ENCODE results near the gene NAA60. TPM values are rescaled to one million over a fixed set of nuclear protein-coding genes. Genes with fewer than 3 reads are reported as not detected.
A peak's percentile ranks its signal among the peaks of the same experiment; 100 is the strongest.

The NAA60 gene
- total and polyA plus RNA-seq, 2 of the 13 experiments (the other 11 are each of a cell fraction or from before 2014, with no cell fraction given), result 14.7 to 32.0 TPM

GRCh38 chr16:3480901-3481695, 37.6 kb downstream of the NAA60 start (continued):
- TF ChIP-seq BCL6 (CRISPR knock-in tag; IDR thresholded peaks at IDR 0.05) (0 out of 2 replicates have a peak, but pooled peaks have one; percentile 12), ZFX (CRISPR knock-in tag; IDR thresholded peaks at IDR 0.05; ENCODE audit: low read depth) (peak; percentile 13; the same call in 1 of the 2 replicates), ATF3 (CRISPR knock-in tag; IDR thresholded peaks at IDR 0.05) (0 out of 2 replicates have a peak, but pooled peaks have one; percentile 15), CTCF (CRISPR knock-in tag; IDR thresholded peaks at IDR 0.05) (peak; percentile 56), RXRA (CRISPR knock-in tag; IDR thresholded peaks at IDR 0.05) (peak; percentile 75; the same call in 1 of the 2 replicates), RBAK (CRISPR knock-in tag; IDR thresholded peaks at IDR 0.05) (no peak), SALL1 (CRISPR knock-in tag; IDR thresholded peaks at IDR 0.05) (peak; percentile 28; the same call in 1 of the 2 replicates), ZNF263 (CRISPR knock-in tag; IDR thresholded peaks at IDR 0.05) (no peak), ATF7 (IDR thresholded peaks at IDR 0.05) (no peak), ATF7 (CRISPR knock-in tag; IDR thresholded peaks at IDR 0.05) (no peak), HOXA7 (CRISPR knock-in tag; IDR thresholded peaks at IDR 0.05) (no peak), TEAD3 (CRISPR knock-in tag; optimal IDR thresholded peaks at IDR 0.05; ENCODE audit: borderline replicate concordance) (peak; percentile 52), MYC (CRISPR knock-in tag; IDR thresholded peaks at IDR 0.05; ENCODE audit: borderline replicate concordance) (peak; percentile 54; the same call in 1 of the 2 replicates)
